ENCODE data around the gene MAPK12.

DNA sequence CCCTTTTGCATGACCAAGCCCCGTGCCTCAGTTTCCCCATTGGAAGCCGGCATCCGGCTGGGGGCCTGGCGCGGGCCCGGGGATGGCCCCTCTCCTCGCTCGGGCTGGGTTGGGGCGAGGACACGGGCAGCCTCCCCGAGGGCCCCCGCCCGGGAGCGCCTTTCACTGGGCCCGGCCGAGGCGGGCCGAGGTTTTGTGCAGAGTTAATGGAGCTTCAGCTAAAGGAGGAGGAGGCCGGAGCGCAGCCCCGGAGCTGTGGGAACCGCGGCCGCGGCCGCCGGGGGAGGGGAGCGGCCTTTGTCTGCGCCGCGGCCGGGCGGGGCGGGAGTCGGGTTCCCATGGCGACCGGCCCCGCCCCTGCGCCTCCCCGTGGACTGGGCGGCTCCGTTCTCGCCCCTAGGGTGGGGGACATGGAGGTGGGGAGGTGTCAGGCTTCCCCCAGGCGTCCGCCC lies 10.1 kb upstream of the MAPK12 start:
- TF ChIP-seq, protein P1, sequence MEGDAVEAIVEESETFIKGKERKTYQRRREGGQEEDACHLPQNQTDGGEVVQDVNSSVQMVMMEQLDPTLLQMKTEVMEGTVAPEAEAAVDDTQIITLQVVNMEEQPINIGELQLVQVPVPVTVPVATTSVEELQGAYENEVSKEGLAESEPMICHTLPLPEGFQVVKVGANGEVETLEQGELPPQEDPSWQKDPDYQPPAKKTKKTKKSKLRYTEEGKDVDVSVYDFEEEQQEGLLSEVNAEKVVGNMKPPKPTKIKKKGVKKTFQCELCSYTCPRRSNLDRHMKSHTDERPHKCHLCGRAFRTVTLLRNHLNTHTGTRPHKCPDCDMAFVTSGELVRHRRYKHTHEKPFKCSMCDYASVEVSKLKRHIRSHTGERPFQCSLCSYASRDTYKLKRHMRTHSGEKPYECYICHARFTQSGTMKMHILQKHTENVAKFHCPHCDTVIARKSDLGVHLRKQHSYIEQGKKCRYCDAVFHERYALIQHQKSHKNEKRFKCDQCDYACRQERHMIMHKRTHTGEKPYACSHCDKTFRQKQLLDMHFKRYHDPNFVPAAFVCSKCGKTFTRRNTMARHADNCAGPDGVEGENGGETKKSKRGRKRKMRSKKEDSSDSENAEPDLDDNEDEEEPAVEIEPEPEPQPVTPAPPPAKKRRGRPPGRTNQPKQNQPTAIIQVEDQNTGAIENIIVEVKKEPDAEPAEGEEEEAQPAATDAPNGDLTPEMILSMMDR (conservative IDR thresholded peaks at IDR 0.05 in 1 of 2, IDR thresholded peaks at IDR 0.05 in 1 of 2; ENCODE audit: extremely low read depth in 1 of 2, insufficient read depth in 1 of 2, low read depth in 1 of 2, low read length in 2 of 2) = no peak
- no peak for TF ChIP-seq EZH2 (IDR thresholded peaks at IDR 0.05; ENCODE audit: borderline replicate concordance, low read length)
